DND-41 (cell line): ENCODE data around the gene LRRN2.

Experiments used
- ATAC-seq: fragments of 200-7000 bp; cut with Tn5 transposase; 3 replicates; pipeline ENCODE4 v1.9.1; 2021; ENCODE audit warnings: low read depth; ENCODE audit not compliant: insufficient read depth
- DNase-seq: peaks from one replicate; pipeline ENCODE4 v3.0.0-alpha.2; 2020
- H2AFZ ChIP-seq: 2 replicates; pipeline ENCODE4 v1.6.0; 2012; ENCODE audit warnings: low read depth, low read length
- H3K27ac ChIP-seq: 2 replicates; pipeline ENCODE4 v1.5.1; 2012; ENCODE audit warnings: low read length, inconsistent platforms
- H3K27me3 ChIP-seq: fragments of 200-600 bp; sonication (generic); 2 replicates; pipeline ENCODE4 v1.6.0; 2012; ENCODE audit warnings: low read length, mild to moderate bottlenecking, inconsistent platforms; ENCODE audit not compliant: insufficient read depth, poor library complexity
- H3K36me3 ChIP-seq: 2 replicates; pipeline ENCODE4 v1.5.1; 2012; ENCODE audit warnings: low read length, inconsistent platforms; ENCODE audit not compliant: insufficient read depth
- H3K4me1 ChIP-seq: 2 replicates; pipeline ENCODE4 v1.5.1; 2012; ENCODE audit warnings: mild to moderate bottlenecking, low read length; ENCODE audit not compliant: insufficient read depth
- H3K4me2 ChIP-seq: 2 replicates; pipeline ENCODE4 v1.6.0; 2012; ENCODE audit warnings: mild to moderate bottlenecking, moderate library complexity, low read length, inconsistent platforms; ENCODE audit not compliant: insufficient read depth
- H3K4me3 ChIP-seq, 2 experiments: fragments of 200-600 bp in 1 of 2; shearing (Covaris generic) in 1 of 2; 2 replicates each; pipeline ENCODE4 v1.5.1; 2012 to 2016; ENCODE audit warnings: inconsistent platforms in 2 of 2, low read length in 2 of 2, mild to moderate bottlenecking in 2 of 2, low read depth in 1 of 2, moderate library complexity in 1 of 2
- H3K79me2 ChIP-seq: 2 replicates; pipeline ENCODE4 v1.6.0; 2012; ENCODE audit warnings: low read length, inconsistent platforms; ENCODE audit not compliant: insufficient read depth
- H3K9ac ChIP-seq: 2 replicates; pipeline ENCODE4 v1.6.0; 2012; ENCODE audit warnings: low read depth, mild to moderate bottlenecking, inconsistent platforms, low read length, moderate library complexity
- H3K9me3 ChIP-seq: 2 replicates; pipeline ENCODE4 v1.5.1; 2012; ENCODE audit warnings: low read length, moderate library complexity, mild to moderate bottlenecking, inconsistent platforms; ENCODE audit not compliant: insufficient read depth, severe bottlenecking
- H4K20me1 ChIP-seq: 2 replicates; pipeline ENCODE4 v1.6.0; 2012; ENCODE audit warnings: low read length; ENCODE audit not compliant: insufficient read depth
- CTCF ChIP-seq: IDR thresholded peaks from 2 replicates; pipeline ENCODE4 v1.5.1; 2012; ENCODE audit warnings: borderline replicate concordance, low read length, moderate library complexity, mild to moderate bottlenecking; ENCODE audit not compliant: poor library complexity, severe bottlenecking; ENCODE audit errors: extremely low read depth
- EZH2 ChIP-seq: IDR thresholded peaks from 3 replicates; pipeline ENCODE4 v1.6.1; 2012; ENCODE audit warnings: borderline replicate concordance, low read depth, mild to moderate bottlenecking, moderate library complexity, low read length, inconsistent platforms; ENCODE audit not compliant: severe bottlenecking

LRRN2 gene

DNA sequence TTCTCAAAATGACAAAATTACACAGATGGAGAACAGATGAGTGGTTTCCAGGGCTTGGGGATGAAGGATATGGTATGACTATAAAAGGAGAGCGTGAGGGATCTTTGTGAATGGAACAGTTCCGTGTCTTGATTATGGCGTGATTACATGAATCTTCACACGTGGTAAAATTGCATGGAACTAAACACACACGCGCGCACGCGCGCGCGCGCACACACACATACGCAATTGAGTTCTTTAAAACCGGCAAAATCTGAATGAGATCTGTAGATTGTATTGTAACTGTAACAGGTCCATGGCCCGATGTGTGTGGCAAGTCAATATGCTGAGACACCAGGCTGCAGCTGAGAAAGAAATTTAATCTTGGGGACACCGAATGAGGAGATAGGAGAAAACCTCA lies 11.1 kb upstream of the LRRN2 start:
- no peak overlapping the region for H3K9ac ChIP-seq
- no peak for ATAC-seq
- no peaks in the 10 kb centered on the region for H4K20me1 ChIP-seq
- H3K4me1 ChIP-seq = no peaks in the 10 kb centered on the region
- TF ChIP-seq CTCF (no peak), EZH2 (no peak)
- no peak overlapping the region for H3K27ac ChIP-seq
- H3K79me2 ChIP-seq = no peaks in the 10 kb centered on the region
- H3K4me3 ChIP-seq = no peak overlapping the region
- no peak overlapping the region for H3K4me2 ChIP-seq
- no peak for DNase-seq
- no peaks in the 10 kb centered on the region for H3K9me3 ChIP-seq
- peaks cover 36% of the 10 kb centered on the region for H3K27me3 ChIP-seq
- no peak overlapping the region for H2AFZ ChIP-seq
- H3K36me3 ChIP-seq = no peaks in the 10 kb centered on the region

DNA sequence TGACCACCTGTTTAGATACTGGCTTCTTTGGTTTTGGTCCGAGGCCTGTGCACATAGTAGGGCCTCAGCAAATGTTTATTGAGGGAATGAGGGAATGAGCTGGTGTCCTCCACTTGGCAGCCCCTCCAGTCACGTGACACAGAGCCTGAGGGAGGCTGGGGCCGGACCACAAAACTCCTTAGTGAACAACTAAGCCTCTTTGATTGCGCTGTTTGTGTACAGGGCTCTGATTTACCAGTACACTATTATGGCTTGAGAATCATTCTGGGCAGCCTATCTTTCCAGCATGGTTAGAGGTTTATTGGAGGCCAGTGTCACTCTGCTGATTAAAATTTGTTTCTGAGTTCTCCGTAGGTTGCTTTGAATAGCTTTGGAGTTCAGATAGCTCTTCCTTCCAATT lies 10.2 kb upstream of the LRRN2 start:
- ATAC-seq (no peak), DNase-seq (no peak)
- TF ChIP-seq EZH2 (no peak), CTCF (no peak)
- H2AFZ ChIP-seq = no peak overlapping the region
- no peaks in the 10 kb centered on the region for H3K9me3 ChIP-seq
- H3K79me2 ChIP-seq = no peaks in the 10 kb centered on the region
- no peak overlapping the region for H3K9ac ChIP-seq
- H3K36me3 ChIP-seq = no peaks in the 10 kb centered on the region
- no peak overlapping the region for H3K27ac ChIP-seq
- H3K4me3 ChIP-seq = no peak overlapping the region
- H3K4me1 ChIP-seq = no peaks in the 10 kb centered on the region
- no peaks in the 10 kb centered on the region for H4K20me1 ChIP-seq
- H3K27me3 ChIP-seq = peaks cover 38% of the 10 kb centered on the region
- H3K4me2 ChIP-seq = no peak overlapping the region

DNA sequence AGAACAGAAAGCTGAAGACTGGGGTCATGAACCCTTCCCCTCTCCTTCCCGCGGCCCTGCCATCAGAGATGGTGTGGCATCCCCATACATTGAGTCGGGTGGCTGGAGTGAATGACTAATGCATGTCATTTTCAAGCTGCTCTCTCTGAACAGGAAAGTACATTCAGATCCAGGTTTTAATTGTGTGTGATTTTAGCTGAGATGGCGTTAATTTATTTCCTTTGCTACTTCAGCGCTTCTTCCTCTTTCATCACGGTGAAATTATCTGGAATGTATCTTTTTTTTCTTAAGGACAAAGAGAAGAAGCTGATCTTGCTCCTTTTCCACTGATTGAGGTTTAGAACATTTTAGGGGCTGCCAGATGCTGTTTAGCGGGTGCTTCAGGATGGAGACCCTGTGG lies 8.6 kb upstream of the LRRN2 start:
- no peak overlapping the region for H3K4me3 ChIP-seq
- H3K79me2 ChIP-seq = no peaks in the 10 kb centered on the region
- DNase-seq (no peak), ATAC-seq (no peak)
- no peaks in the 10 kb centered on the region for H3K36me3 ChIP-seq
- H3K27ac ChIP-seq = no peak overlapping the region
- no peaks in the 10 kb centered on the region for H3K9me3 ChIP-seq
- no peaks in the 10 kb centered on the region for H4K20me1 ChIP-seq
- H3K4me1 ChIP-seq = no peaks in the 10 kb centered on the region
- peaks cover 40% of the 10 kb centered on the region for H3K27me3 ChIP-seq
- H3K4me2 ChIP-seq = no peak overlapping the region
- no peak overlapping the region for H2AFZ ChIP-seq
- no peak for TF ChIP-seq EZH2
- no peak for TF ChIP-seq CTCF
- no peak overlapping the region for H3K9ac ChIP-seq

DNA sequence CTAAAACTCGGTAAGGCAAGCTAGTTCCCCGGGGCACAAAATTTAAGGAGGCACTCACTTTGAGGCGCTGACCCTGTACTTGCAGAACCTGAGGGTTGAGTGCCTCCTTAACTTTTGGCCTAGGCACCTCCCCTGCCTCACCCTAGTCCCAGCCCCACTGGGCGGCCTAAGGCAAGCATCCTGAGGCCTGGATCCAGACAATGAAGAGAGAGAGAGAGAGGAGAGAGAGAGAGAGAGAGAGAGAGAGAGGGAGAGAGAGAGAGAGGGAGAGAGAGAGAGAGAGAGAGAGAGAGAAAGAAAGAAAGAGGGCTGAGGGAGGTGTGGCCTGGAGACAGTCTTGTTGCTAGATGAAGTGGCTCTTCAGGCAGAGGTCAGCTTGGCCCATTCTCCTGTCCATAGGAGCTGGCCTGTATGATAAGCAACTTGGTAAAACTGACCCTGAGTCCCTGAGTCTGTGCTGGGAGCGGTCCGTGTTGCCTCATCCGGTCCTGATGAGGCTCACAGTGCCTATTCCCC lies 7.4 kb upstream of the LRRN2 start:
- no peak for TF ChIP-seq EZH2
- no peak for TF ChIP-seq CTCF
- Histone ChIP-seq H3K79me2 (no peaks in the 10 kb centered on the region), H2AFZ (no peak overlapping the region), H4K20me1 (no peaks in the 10 kb centered on the region), H3K9ac (no peak overlapping the region), H3K4me3 (no peak overlapping the region), H3K27ac (no peak overlapping the region), H3K4me2 (no peak overlapping the region), H3K36me3 (no peaks in the 10 kb centered on the region), H3K27me3 (peaks cover 39% of the 10 kb centered on the region), H3K4me1 (no peaks in the 10 kb centered on the region), H3K9me3 (no peaks in the 10 kb centered on the region)
- ATAC-seq (no peak), DNase-seq (no peak)
